Measurements from ENCODE around the gene SPAAR. TPM values are rescaled to one million over a fixed set of nuclear protein-coding genes. Genes with fewer than 3 reads are reported as not detected.

Gene SPAAR
- 0.15 to 0.16 TPM in 2 of 5 replicates, not detected in the others for total RNA-seq (2022; extraction: Qiagen RNA extraction; ENCODE audit: low read depth)

GRCh38 chr9:35909274-35909673, at the start of gene SPAAR:
SPAAR (plus strand) TSS chr9:35909490; CDS start chr9:35910464, 974 bp downstream.

GRCh38 chr9:35870351-35870923, 38.9 kb upstream of the SPAAR start, which contains the start of gene OR13J1:
OR13J1 (minus strand) TSS chr9:35870401; CDS start chr9:35870401, 0 bp downstream.

GRCh38 chr9:35905912-35906679, 3.2 kb upstream of the SPAAR start, which contains the start of gene HRCT1:
HRCT1 (plus strand) TSS chr9:35906202; CDS start chr9:35906288, 86 bp downstream.

GRCh38 chr9:35958104-35958837, 49.0 kb downstream of the SPAAR start, which contains the start of gene OR2S2:
OR2S2 (minus strand) TSS chr9:35958154; CDS start chr9:35958098, 56 bp downstream.

Other genes with a start within 250 kb of the SPAAR start
- 14.7 to 19.5 TPM (median 18.0 TPM) in 5 replicates for gene ARHGEF39, start 244.3 kb upstream of the SPAAR start, total RNA-seq (2022; extraction: Qiagen RNA extraction; ENCODE audit: low read depth)
- 3.0 to 7.1 TPM (median 6.1 TPM) in 5 replicates for gene CA9, start 235.6 kb upstream of the SPAAR start, total RNA-seq (2022; extraction: Qiagen RNA extraction; ENCODE audit: low read depth)
- 628 to 733 TPM (median 691 TPM) in 5 replicates for gene TPM2, start 219.6 kb upstream of the SPAAR start, total RNA-seq (2022; extraction: Qiagen RNA extraction; ENCODE audit: low read depth)
- gene TLN1, start 177.3 kb upstream of the SPAAR start, total RNA-seq (2022; extraction: Qiagen RNA extraction; ENCODE audit: low read depth) = 89.5 to 138 TPM (median 130 TPM) in 5 replicates
- gene CREB3, start 176.8 kb upstream of the SPAAR start, total RNA-seq (2022; extraction: Qiagen RNA extraction; ENCODE audit: low read depth) = 55.1 to 65.3 TPM (median 58.7 TPM) in 5 replicates
- gene GBA2, start 160.3 kb upstream of the SPAAR start, total RNA-seq (2022; extraction: Qiagen RNA extraction; ENCODE audit: low read depth) = 22.0 to 42.9 TPM (median 33.7 TPM) in 5 replicates
- 11.3 to 19.1 TPM (median 16.9 TPM) in 5 replicates for gene RGP1, start 160.2 kb upstream of the SPAAR start, total RNA-seq (2022; extraction: Qiagen RNA extraction; ENCODE audit: low read depth)
- 0.62 TPM in 1 of 5 replicates, not detected in the others for gene MSMP, start 155.2 kb upstream of the SPAAR start, total RNA-seq (2022; extraction: Qiagen RNA extraction; ENCODE audit: low read depth)
- 3.2 to 7.5 TPM (median 6.1 TPM) in 5 replicates for gene NPR2, start 117.9 kb upstream of the SPAAR start, total RNA-seq (2022; extraction: Qiagen RNA extraction; ENCODE audit: low read depth)
- 0.32 to 0.72 TPM (median 0.56 TPM) in 4 of 5 replicates, not detected in the other for gene SPAG8, start 97.2 kb upstream of the SPAAR start, total RNA-seq (2022; extraction: Qiagen RNA extraction; ENCODE audit: low read depth)
- gene HINT2, start 94.4 kb upstream of the SPAAR start, total RNA-seq (2022; extraction: Qiagen RNA extraction; ENCODE audit: low read depth) = 58.4 to 99.6 TPM (median 93.8 TPM) in 5 replicates
- not detected in 5 replicates for gene FAM221B, start 80.8 kb upstream of the SPAAR start, total RNA-seq (2022; extraction: Qiagen RNA extraction; ENCODE audit: low read depth)
- gene TMEM8B, start 80.3 kb upstream of the SPAAR start, total RNA-seq (2022; extraction: Qiagen RNA extraction; ENCODE audit: low read depth) = 1.8 to 4.3 TPM (median 3.1 TPM) in 5 replicates
- not detected in 5 replicates for gene OR13J1, start 39.1 kb upstream of the SPAAR start, total RNA-seq (2022; extraction: Qiagen RNA extraction; ENCODE audit: low read depth)
- 0.18 to 0.61 TPM (median 0.26 TPM) in 4 of 5 replicates, not detected in the other for gene HRCT1, start 3.3 kb upstream of the SPAAR start, total RNA-seq (2022; extraction: Qiagen RNA extraction; ENCODE audit: low read depth)
- not detected in 5 replicates for gene OR2S2, start 48.7 kb downstream of the SPAAR start, total RNA-seq (2022; extraction: Qiagen RNA extraction; ENCODE audit: low read depth)
- gene RECK, start 127.4 kb downstream of the SPAAR start, total RNA-seq (2022; extraction: Qiagen RNA extraction; ENCODE audit: low read depth) = 3.7 to 6.9 TPM (median 6.4 TPM) in 5 replicates
- 7.1 to 10.8 TPM (median 9.4 TPM) in 5 replicates for gene GLIPR2, start 227.2 kb downstream of the SPAAR start, total RNA-seq (2022; extraction: Qiagen RNA extraction; ENCODE audit: low read depth)

All from A549 treated with ZK216348 at 1 μM for 4 hours (cell line).